Progenitor cell of endocrine pancreas (in vitro differentiated cells): ENCODE data around the gene PITX2. TPM values are rescaled to one million over a fixed set of nuclear protein-coding genes. Genes with fewer than 3 reads are reported as not detected.

Source experiments
- DNase-seq: peaks from one replicate; pipeline ENCODE4 v3.0.0; 2021; ENCODE audit warnings: low spot score; ENCODE audit not compliant: unreplicated experiment
- H3K27ac Mint-ChIP-seq: 2 replicates; pipeline ENCODE4 v1.8.0; 2021; ENCODE audit warnings: mild to moderate bottlenecking, moderate library complexity, mixed read lengths
- H3K27me3 Mint-ChIP-seq: 2 replicates; pipeline ENCODE4 v1.8.0; 2021; ENCODE audit warnings: mixed read lengths
- H3K36me3 Mint-ChIP-seq: 2 replicates; pipeline ENCODE4 v1.8.0; 2022; ENCODE audit warnings: mixed read lengths; ENCODE audit not compliant: insufficient read depth
- H3K4me1 Mint-ChIP-seq: 2 replicates; pipeline ENCODE4 v1.8.0; 2021; ENCODE audit warnings: low read depth, mixed read lengths
- H3K4me3 Mint-ChIP-seq: 2 replicates; pipeline ENCODE4 v1.8.0; 2021; ENCODE audit warnings: low read depth, mild to moderate bottlenecking, moderate library complexity, mixed read lengths
- H3K9me3 Mint-ChIP-seq: 2 replicates; pipeline ENCODE4 v1.8.0; 2021; ENCODE audit warnings: low read depth, mixed read lengths
- total RNA-seq: library from RNA; stranded (reverse); gene quantifications from 2 replicates; pipeline ENCODE4 v1.2.1, GENCODE V29; 2021
- TF ChIP-seq, protein P1 (sequence below): fragments of 200-600 bp; sonication (generic); IDR thresholded peaks from one replicate; pipeline ENCODE4 v1.5.0; 2021; ENCODE audit warnings: antibody characterized with exemption, mild to moderate bottlenecking; ENCODE audit not compliant: unreplicated experiment

The PITX2 gene
- total RNA-seq, 1 donor from 2014 or later = 5.3 TPM

DNA sequence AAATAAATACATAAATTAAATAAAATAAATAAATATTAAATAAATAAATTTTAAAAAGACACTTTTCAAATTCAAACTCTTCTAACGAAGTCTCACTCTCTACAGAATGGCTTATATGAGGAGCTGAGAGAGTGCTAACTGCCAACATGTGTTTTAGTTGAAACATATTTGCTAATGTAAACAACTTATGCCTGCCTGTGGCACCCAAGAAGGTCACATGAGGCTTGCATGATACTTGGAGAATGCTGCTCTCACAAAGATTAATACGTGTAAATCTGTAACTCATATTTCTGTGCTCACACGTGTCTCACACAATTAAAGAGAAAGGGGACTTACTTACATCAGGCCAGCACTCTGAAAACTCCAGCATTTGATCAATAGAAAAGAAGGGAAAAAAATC, 43.2 kb upstream of the PITX2 start:
- Mint-ChIP-seq H3K27ac (no peak overlapping the region), H3K4me3 (no peak overlapping the region), H3K9me3 (no peaks in the 10 kb centered on the region), H3K4me1 (no peaks in the 10 kb centered on the region), H3K36me3 (no peaks in the 10 kb centered on the region), H3K27me3 (peaks cover 8% of the 10 kb centered on the region)
- no peak for DNase-seq
- TF ChIP-seq, protein P1, sequence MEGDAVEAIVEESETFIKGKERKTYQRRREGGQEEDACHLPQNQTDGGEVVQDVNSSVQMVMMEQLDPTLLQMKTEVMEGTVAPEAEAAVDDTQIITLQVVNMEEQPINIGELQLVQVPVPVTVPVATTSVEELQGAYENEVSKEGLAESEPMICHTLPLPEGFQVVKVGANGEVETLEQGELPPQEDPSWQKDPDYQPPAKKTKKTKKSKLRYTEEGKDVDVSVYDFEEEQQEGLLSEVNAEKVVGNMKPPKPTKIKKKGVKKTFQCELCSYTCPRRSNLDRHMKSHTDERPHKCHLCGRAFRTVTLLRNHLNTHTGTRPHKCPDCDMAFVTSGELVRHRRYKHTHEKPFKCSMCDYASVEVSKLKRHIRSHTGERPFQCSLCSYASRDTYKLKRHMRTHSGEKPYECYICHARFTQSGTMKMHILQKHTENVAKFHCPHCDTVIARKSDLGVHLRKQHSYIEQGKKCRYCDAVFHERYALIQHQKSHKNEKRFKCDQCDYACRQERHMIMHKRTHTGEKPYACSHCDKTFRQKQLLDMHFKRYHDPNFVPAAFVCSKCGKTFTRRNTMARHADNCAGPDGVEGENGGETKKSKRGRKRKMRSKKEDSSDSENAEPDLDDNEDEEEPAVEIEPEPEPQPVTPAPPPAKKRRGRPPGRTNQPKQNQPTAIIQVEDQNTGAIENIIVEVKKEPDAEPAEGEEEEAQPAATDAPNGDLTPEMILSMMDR = no peak

DNA sequence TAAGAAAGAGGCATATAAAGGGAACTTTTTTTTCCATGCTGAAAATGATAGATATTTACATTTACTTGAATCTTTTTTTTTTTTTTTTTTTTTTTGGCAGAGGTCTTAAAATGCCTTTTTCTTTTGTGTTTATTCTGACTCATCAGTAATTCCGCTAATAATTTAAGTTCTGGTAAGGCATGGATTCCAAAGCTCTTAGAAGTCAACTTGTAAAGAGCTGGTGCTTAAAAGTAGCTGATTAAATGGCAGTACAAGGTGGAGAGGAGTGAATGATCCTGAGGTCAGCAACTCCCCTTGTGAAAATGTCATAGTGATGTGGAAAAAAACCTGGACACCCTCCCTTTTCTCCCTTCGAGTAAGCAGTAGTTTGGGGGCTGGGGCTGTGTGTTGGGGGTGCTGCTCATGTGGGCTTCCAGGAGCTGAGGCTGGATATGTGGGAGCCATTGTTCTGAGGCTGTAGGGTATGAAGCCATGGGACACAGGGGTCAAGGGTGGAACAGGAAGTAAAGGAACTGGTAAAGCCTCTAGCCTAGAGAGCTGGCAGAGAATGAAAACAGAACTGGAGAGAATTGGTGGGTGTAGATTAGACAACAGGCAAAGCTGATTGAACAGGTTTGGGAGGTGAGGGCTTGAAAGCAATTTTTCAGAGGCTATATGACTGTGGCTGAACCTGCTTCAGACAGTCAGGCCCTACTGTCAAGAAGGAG, 41.0 kb upstream of the PITX2 start:
- H3K27ac Mint-ChIP-seq = no peak overlapping the region
- peaks cover 8% of the 10 kb centered on the region for H3K27me3 Mint-ChIP-seq
- H3K36me3 Mint-ChIP-seq = no peaks in the 10 kb centered on the region
- H3K4me3 Mint-ChIP-seq = no peak overlapping the region
- TF ChIP-seq, protein P1 = no peak
- no peaks in the 10 kb centered on the region for H3K4me1 Mint-ChIP-seq
- H3K9me3 Mint-ChIP-seq = no peaks in the 10 kb centered on the region
- no peak for DNase-seq

DNA sequence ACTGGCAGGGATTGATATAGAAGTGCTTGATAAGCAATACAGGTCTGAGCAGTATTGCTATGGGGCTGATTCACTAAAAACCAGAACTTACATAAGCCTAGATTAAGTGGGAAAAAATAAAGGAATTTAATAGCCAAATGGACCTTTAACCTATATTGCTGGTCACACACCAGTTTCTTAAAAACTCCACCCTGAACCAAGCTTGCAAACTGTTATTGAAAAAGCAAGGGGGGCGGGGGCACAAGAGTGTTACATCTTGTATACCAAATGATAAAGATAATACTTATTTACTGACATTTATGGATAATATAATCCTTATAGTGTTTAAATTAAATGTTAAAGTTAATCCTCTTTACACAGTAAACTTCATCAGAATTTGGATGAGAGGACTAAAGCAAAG, 40.3 kb upstream of the PITX2 start:
- H3K4me1 Mint-ChIP-seq = no peaks in the 10 kb centered on the region
- H3K4me3 Mint-ChIP-seq = no peak overlapping the region
- DNase-seq = no peak
- TF ChIP-seq, protein P1 = no peak
- H3K27ac Mint-ChIP-seq = no peak overlapping the region
- H3K36me3 Mint-ChIP-seq = no peaks in the 10 kb centered on the region
- no peaks in the 10 kb centered on the region for H3K9me3 Mint-ChIP-seq
- peaks cover 8% of the 10 kb centered on the region for H3K27me3 Mint-ChIP-seq

DNA sequence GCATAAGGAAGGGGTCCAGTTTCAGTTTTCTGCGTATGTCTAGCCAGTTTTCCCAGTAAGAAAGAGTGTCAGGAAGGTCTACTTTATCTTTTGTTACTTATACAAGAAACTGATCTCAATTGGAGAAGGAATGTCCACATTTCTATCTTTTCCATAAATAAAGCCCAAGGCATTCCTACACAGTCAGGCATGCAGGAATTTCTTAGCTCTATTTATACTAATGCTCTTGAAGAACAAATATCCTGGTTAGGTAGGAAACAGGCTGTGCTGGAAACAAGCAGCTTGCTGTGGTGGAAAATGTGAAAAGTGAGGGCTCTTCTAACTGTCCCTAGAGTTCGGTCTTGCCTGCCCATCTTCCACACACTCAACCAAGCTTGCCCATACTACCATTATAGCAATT, 37.9 kb upstream of the PITX2 start:
- Mint-ChIP-seq H3K36me3 (no peaks in the 10 kb centered on the region), H3K27ac (no peak overlapping the region)
- TF ChIP-seq, protein P1 = no peak

DNA sequence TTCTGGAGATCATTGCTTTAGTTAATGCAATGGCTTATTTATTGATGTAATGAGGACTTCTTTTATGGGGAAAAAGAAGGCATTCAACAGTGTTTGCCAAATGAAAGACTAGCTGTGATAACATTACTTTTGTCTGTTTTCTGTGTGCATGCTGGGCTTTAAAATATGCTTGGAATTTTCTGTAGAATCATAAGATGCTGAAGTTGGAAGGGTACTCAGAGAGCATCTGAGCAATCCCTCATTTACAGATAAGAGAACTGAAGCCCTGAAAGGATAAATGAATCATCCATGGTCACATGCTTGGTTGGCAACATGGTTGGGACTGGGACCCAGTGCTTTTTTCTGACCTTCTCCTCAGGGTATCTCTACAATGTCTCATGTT, 31.4 kb upstream of the PITX2 start:
- peaks cover 17% of the 10 kb centered on the region for H3K27me3 Mint-ChIP-seq

More for the DNA sequence above, 37.9 kb upstream of the PITX2 start:
- H3K4me3 Mint-ChIP-seq = no peak overlapping the region
- peaks cover 18% of the 10 kb centered on the region for H3K27me3 Mint-ChIP-seq
- H3K9me3 Mint-ChIP-seq = no peaks in the 10 kb centered on the region
- DNase-seq = no peak
- no peaks in the 10 kb centered on the region for H3K4me1 Mint-ChIP-seq

More for the DNA sequence above, 31.4 kb upstream of the PITX2 start:
- Mint-ChIP-seq H3K36me3 (no peaks in the 10 kb centered on the region), H3K9me3 (no peaks in the 10 kb centered on the region), H3K4me3 (no peak overlapping the region), H3K27ac (no peak overlapping the region), H3K4me1 (peaks cover 2% of the 10 kb centered on the region)
- TF ChIP-seq, protein P1 = no peak
- DNase-seq = no peak
